ENCODE data around the gene GDF2.

GDF2 gene

GRCh38 chr10:47332946-47333345 lies 10.7 kb downstream of the GDF2 start:
- no peak overlapping the region for H3K27ac ChIP-seq (ENCODE audit: low read length)
- no peak overlapping the region for H3K9ac ChIP-seq (ENCODE audit: low read length in 2 of 2)
- no peaks in the 10 kb centered on the region for H3K27me3 ChIP-seq (ENCODE audit: control insufficient read depth in 1 of 2, insufficient read depth in 2 of 2, low read length in 2 of 2)
- H3K4me1 ChIP-seq (ENCODE audit: control insufficient read depth, insufficient read depth, low read length) = no peaks in the 10 kb centered on the region
- H3K36me3 ChIP-seq (ENCODE audit: control insufficient read depth in 2 of 2, insufficient read depth in 2 of 2, low read length in 2 of 2) = no peaks in the 10 kb centered on the region
- no peak overlapping the region for H3K4me3 ChIP-seq (ENCODE audit: low read length in 2 of 2)
- no peaks in the 10 kb centered on the region for H3K9me3 ChIP-seq (ENCODE audit: control insufficient read depth in 2 of 2, low read length in 2 of 2)

- H3K27me3 ChIP-seq (ENCODE audit: control insufficient read depth in 1 of 2, insufficient read depth in 2 of 2, low read length in 2 of 2) = no peaks in the 10 kb centered on the region
- H3K4me3 ChIP-seq (ENCODE audit: low read length in 2 of 2) = no peak overlapping the region
- no peaks in the 10 kb centered on the region for H3K4me1 ChIP-seq (ENCODE audit: control insufficient read depth, insufficient read depth, low read length)
- H3K9ac ChIP-seq (ENCODE audit: low read length in 2 of 2) = no peak overlapping the region
- H3K27ac ChIP-seq (ENCODE audit: low read length) = no peak overlapping the region
- no peaks in the 10 kb centered on the region for H3K9me3 ChIP-seq (ENCODE audit: control insufficient read depth in 2 of 2, low read length in 2 of 2)
- no peaks in the 10 kb centered on the region for H3K36me3 ChIP-seq (ENCODE audit: control insufficient read depth in 2 of 2, insufficient read depth in 2 of 2, low read length in 2 of 2)
Measured at GRCh38 chr10:47333532-47333931, 11.3 kb downstream of the GDF2 start.

- Histone ChIP-seq H3K36me3 (ENCODE audit: control insufficient read depth in 2 of 2, insufficient read depth in 2 of 2, low read length in 2 of 2) (no peaks in the 10 kb centered on the region), H3K4me3 (ENCODE audit: low read length in 2 of 2) (no peak overlapping the region), H3K9me3 (ENCODE audit: control insufficient read depth in 2 of 2, low read length in 2 of 2) (no peaks in the 10 kb centered on the region), H3K27me3 (ENCODE audit: control insufficient read depth in 1 of 2, insufficient read depth in 2 of 2, low read length in 2 of 2) (no peaks in the 10 kb centered on the region), H3K9ac (ENCODE audit: low read length in 2 of 2) (no peak overlapping the region), H3K4me1 (ENCODE audit: control insufficient read depth, insufficient read depth, low read length) (no peaks in the 10 kb centered on the region), H3K27ac (ENCODE audit: low read length) (no peak overlapping the region)
Measured at GRCh38 chr10:47334466-47335295, 12.4 kb downstream of the GDF2 start.

GRCh38 chr10:47335906-47336305 lies 13.7 kb downstream of the GDF2 start:
- H3K4me3 ChIP-seq (ENCODE audit: low read length in 2 of 2) = no peak overlapping the region
- no peaks in the 10 kb centered on the region for H3K27me3 ChIP-seq (ENCODE audit: control insufficient read depth in 1 of 2, insufficient read depth in 2 of 2, low read length in 2 of 2)
- no peak overlapping the region for H3K27ac ChIP-seq (ENCODE audit: low read length)
- no peaks in the 10 kb centered on the region for H3K4me1 ChIP-seq (ENCODE audit: control insufficient read depth, insufficient read depth, low read length)
- no peaks in the 10 kb centered on the region for H3K36me3 ChIP-seq (ENCODE audit: control insufficient read depth in 2 of 2, insufficient read depth in 2 of 2, low read length in 2 of 2)
- H3K9ac ChIP-seq (ENCODE audit: low read length in 2 of 2) = no peak overlapping the region
- H3K9me3 ChIP-seq (ENCODE audit: control insufficient read depth in 2 of 2, low read length in 2 of 2) = no peaks in the 10 kb centered on the region

- H3K9me3 ChIP-seq (ENCODE audit: control insufficient read depth in 2 of 2, low read length in 2 of 2) = no peaks in the 10 kb centered on the region
- H3K4me1 ChIP-seq (ENCODE audit: control insufficient read depth, insufficient read depth, low read length) = no peaks in the 10 kb centered on the region
- no peaks in the 10 kb centered on the region for H3K36me3 ChIP-seq (ENCODE audit: control insufficient read depth in 2 of 2, insufficient read depth in 2 of 2, low read length in 2 of 2)
- no peak overlapping the region for H3K4me3 ChIP-seq (ENCODE audit: low read length in 2 of 2)
- H3K27me3 ChIP-seq (ENCODE audit: control insufficient read depth in 1 of 2, insufficient read depth in 2 of 2, low read length in 2 of 2) = no peaks in the 10 kb centered on the region
- H3K9ac ChIP-seq (ENCODE audit: low read length in 2 of 2) = no peak overlapping the region
- H3K27ac ChIP-seq (ENCODE audit: low read length) = no peak overlapping the region
Measured at GRCh38 chr10:47336387-47337134, 14.3 kb downstream of the GDF2 start.

GRCh38 chr10:47337310-47337709 lies 15.1 kb downstream of the GDF2 start:
- Histone ChIP-seq H3K9ac (ENCODE audit: low read length in 2 of 2) (no peak overlapping the region), H3K4me1 (ENCODE audit: control insufficient read depth, insufficient read depth, low read length) (no peaks in the 10 kb centered on the region)

GRCh38 chr10:47339186-47339735 lies 17.0 kb downstream of the GDF2 start:
- no peaks in the 10 kb centered on the region for H3K9me3 ChIP-seq (ENCODE audit: control insufficient read depth in 2 of 2, low read length in 2 of 2)
- H3K27ac ChIP-seq (ENCODE audit: low read length) = no peak overlapping the region
- H3K4me3 ChIP-seq (ENCODE audit: low read length in 2 of 2) = no peak overlapping the region
- H3K9ac ChIP-seq (ENCODE audit: low read length in 2 of 2) = no peak overlapping the region
- no peaks in the 10 kb centered on the region for H3K36me3 ChIP-seq (ENCODE audit: control insufficient read depth in 2 of 2, insufficient read depth in 2 of 2, low read length in 2 of 2)
- H3K4me1 ChIP-seq (ENCODE audit: control insufficient read depth, insufficient read depth, low read length) = no peaks in the 10 kb centered on the region
- H3K27me3 ChIP-seq (ENCODE audit: control insufficient read depth in 1 of 2, insufficient read depth in 2 of 2, low read length in 2 of 2) = no peaks in the 10 kb centered on the region

More at GRCh38 chr10:47337310-47337709, 15.1 kb downstream of the GDF2 start:
- Histone ChIP-seq H3K4me3 (ENCODE audit: low read length in 2 of 2) (no peak overlapping the region), H3K36me3 (ENCODE audit: control insufficient read depth in 2 of 2, insufficient read depth in 2 of 2, low read length in 2 of 2) (no peaks in the 10 kb centered on the region), H3K27me3 (ENCODE audit: control insufficient read depth in 1 of 2, insufficient read depth in 2 of 2, low read length in 2 of 2) (no peaks in the 10 kb centered on the region), H3K9me3 (ENCODE audit: control insufficient read depth in 2 of 2, low read length in 2 of 2) (no peaks in the 10 kb centered on the region), H3K27ac (ENCODE audit: low read length) (no peak overlapping the region)

GRCh38 chr10:47339759-47340607 lies 17.7 kb downstream of the GDF2 start:
- H3K4me3 ChIP-seq (ENCODE audit: low read length in 2 of 2) = no peak overlapping the region
- no peak overlapping the region for H3K27ac ChIP-seq (ENCODE audit: low read length)
- H3K9me3 ChIP-seq (ENCODE audit: control insufficient read depth in 2 of 2, low read length in 2 of 2) = no peaks in the 10 kb centered on the region
- no peaks in the 10 kb centered on the region for H3K27me3 ChIP-seq (ENCODE audit: control insufficient read depth in 1 of 2, insufficient read depth in 2 of 2, low read length in 2 of 2)
- H3K36me3 ChIP-seq (ENCODE audit: control insufficient read depth in 2 of 2, insufficient read depth in 2 of 2, low read length in 2 of 2) = no peaks in the 10 kb centered on the region
- H3K9ac ChIP-seq (ENCODE audit: low read length in 2 of 2) = no peak overlapping the region
- H3K4me1 ChIP-seq (ENCODE audit: control insufficient read depth, insufficient read depth, low read length) = no peaks in the 10 kb centered on the region

GRCh38 chr10:47340608-47341170 lies 18.4 kb downstream of the GDF2 start:
- no peaks in the 10 kb centered on the region for H3K9me3 ChIP-seq (ENCODE audit: control insufficient read depth in 2 of 2, low read length in 2 of 2)
- no peak overlapping the region for H3K9ac ChIP-seq (ENCODE audit: low read length in 2 of 2)
- H3K27ac ChIP-seq (ENCODE audit: low read length) = no peak overlapping the region
- no peaks in the 10 kb centered on the region for H3K4me1 ChIP-seq (ENCODE audit: control insufficient read depth, insufficient read depth, low read length)
- H3K36me3 ChIP-seq (ENCODE audit: control insufficient read depth in 2 of 2, insufficient read depth in 2 of 2, low read length in 2 of 2) = no peaks in the 10 kb centered on the region
- H3K4me3 ChIP-seq (ENCODE audit: low read length in 2 of 2) = no peak overlapping the region
- H3K27me3 ChIP-seq (ENCODE audit: control insufficient read depth in 1 of 2, insufficient read depth in 2 of 2, low read length in 2 of 2) = no peaks in the 10 kb centered on the region

All from stomach smooth muscle (tissue), 2 donors.